CD14-positive monocyte (primary cell): ENCODE measurements around the gene VSTM2L. TPM values are rescaled to one million over a fixed set of nuclear protein-coding genes. Genes with fewer than 3 reads are reported as not detected.

Experiments used
- DNase-seq, 3 donors: peaks; one replicate each; pipeline ENCODE4 v3.0.0-alpha.2; 2011 to 2022
- H2AFZ ChIP-seq: 2 replicates; pipeline ENCODE4 v1.6.0; 2012; ENCODE audit warnings: mild to moderate bottlenecking, low read depth, low read length, inconsistent platforms; ENCODE audit not compliant: insufficient read depth, poor library complexity, severe bottlenecking
- H3K27ac ChIP-seq, 2 donors: 1 replicate in 1 of 2; 2 replicates in 1 of 2; pipeline ENCODE4 v1.5.1; 2012 to 2013; ENCODE audit warnings: low read length in 2 of 2, control low read depth in 1 of 2, inconsistent platforms in 1 of 2, low read depth in 1 of 2, mild to moderate bottlenecking in 1 of 2
- H3K27me3 ChIP-seq, 2 donors: one replicate each; pipeline versions ENCODE4 v1.6.0 to v1.6.1; 2011 to 2013; ENCODE audit warnings: low read length in 2 of 2; ENCODE audit not compliant: control insufficient read depth in 2 of 2, insufficient read depth in 2 of 2
- H3K36me3 ChIP-seq, 2 donors: replicated peaks in 1 of 2; 1 replicate in 1 of 2; 2 replicates in 1 of 2; pipeline versions ENCODE4 v1.5.1 to v1.6.1; 2012 to 2013; ENCODE audit warnings: low read length in 2 of 2, control low read depth in 1 of 2, inconsistent platforms in 1 of 2, mild to moderate bottlenecking in 1 of 2; ENCODE audit not compliant: insufficient read depth in 2 of 2, control insufficient read depth in 1 of 2
- H3K4me1 ChIP-seq, 2 donors: 1 replicate in 1 of 2; 2 replicates in 1 of 2; pipeline versions ENCODE4 v1.5.1 to v1.6.1; 2012 to 2013; ENCODE audit warnings: low read length in 2 of 2, control low read depth in 1 of 2, inconsistent platforms in 1 of 2, mild to moderate bottlenecking in 1 of 2, moderate library complexity in 1 of 2; ENCODE audit not compliant: insufficient read depth in 2 of 2, control insufficient read depth in 1 of 2
- H3K4me2 ChIP-seq: replicated peaks from 2 replicates; pipeline ENCODE3; 2012; ENCODE audit warnings: low read length, moderate library complexity, mild to moderate bottlenecking; ENCODE audit not compliant: poor library complexity, severe bottlenecking; ENCODE audit errors: extremely low read depth
- H3K4me3 ChIP-seq, 3 experiments: fragments of 200-600 bp in 1 of 3; sonication (generic) in 1 of 3; replicated peaks in 1 of 3; 1 replicate in 2 of 3; 2 replicates in 1 of 3; pipeline ENCODE4 v1.5.1; 2011 to 2013; ENCODE audit warnings: low read length in 3 of 3, mild to moderate bottlenecking in 3 of 3, control low read depth in 2 of 3, low read depth in 2 of 3, inconsistent platforms in 1 of 3, moderate library complexity in 1 of 3
- H3K79me2 ChIP-seq: 2 replicates; pipeline ENCODE4 v1.6.0; 2012; ENCODE audit warnings: mild to moderate bottlenecking, control low read depth, inconsistent platforms, low read length, moderate library complexity; ENCODE audit not compliant: insufficient read depth
- H3K9ac ChIP-seq: 2 replicates; pipeline ENCODE4 v1.6.0; 2017; ENCODE audit warnings: low read length, mild to moderate bottlenecking; ENCODE audit not compliant: insufficient read depth, poor library complexity, severe bottlenecking
- H3K9me3 ChIP-seq, 2 donors: replicated peaks in 1 of 2; 1 replicate in 1 of 2; 2 replicates in 1 of 2; pipeline versions ENCODE4 v1.5.1 to v1.6.1; 2012 to 2013; ENCODE audit warnings: low read length in 2 of 2, control low read depth in 1 of 2; ENCODE audit not compliant: control insufficient read depth in 1 of 2, insufficient read depth in 1 of 2
- H4K20me1 ChIP-seq: 2 replicates; pipeline ENCODE4 v1.6.0; 2012; ENCODE audit warnings: mild to moderate bottlenecking, low read length, control low read depth, moderate library complexity; ENCODE audit not compliant: insufficient read depth
- H3K27ac Mint-ChIP-seq, 7 donors: one replicate each; pipeline ENCODE4 v1.8.0; 2020; ENCODE audit warnings: mild to moderate bottlenecking in 7 of 7, mixed read lengths in 7 of 7, moderate library complexity in 6 of 7, inconsistent platforms in 2 of 7
- H3K27me3 Mint-ChIP-seq, 3 donors: one replicate each; pipeline ENCODE4 v1.8.0; 2021 to 2022; ENCODE audit warnings: low read depth in 3 of 3, mild to moderate bottlenecking in 3 of 3, mixed read lengths in 3 of 3, moderate library complexity in 3 of 3, inconsistent platforms in 1 of 3
- H3K36me3 Mint-ChIP-seq, 2 donors: one replicate each; pipeline ENCODE4 v1.8.0; 2020; ENCODE audit warnings: mixed read lengths in 2 of 2, inconsistent platforms in 1 of 2, mild to moderate bottlenecking in 1 of 2
- H3K4me1 Mint-ChIP-seq: one replicate; pipeline ENCODE4 v1.8.0; 2020; ENCODE audit warnings: mild to moderate bottlenecking, mixed read lengths
- H3K4me3 Mint-ChIP-seq, 2 donors: one replicate each; pipeline ENCODE4 v1.8.0; 2020; ENCODE audit warnings: mild to moderate bottlenecking in 2 of 2, mixed read lengths in 2 of 2, moderate library complexity in 1 of 2
- H3K9me3 Mint-ChIP-seq, 7 donors: one replicate each; pipeline ENCODE4 v1.8.0; 2020 to 2022; ENCODE audit warnings: mixed read lengths in 7 of 7, mild to moderate bottlenecking in 6 of 7, moderate library complexity in 6 of 7, inconsistent platforms in 2 of 7
- WGBS: methylation state at CpG from one replicate; pipeline ENCODE4 v1.1.5; 2013; ENCODE audit warnings: missing lambda C conversion rate; ENCODE audit not compliant: insufficient coverage; 5-methylcytosine and 5-hydroxymethylcytosine counted together
- intact Hi-C, 2 donors: fragments of 100-400 bp; cut with micrococcal nuclease; formaldehyde crosslinking; loops; one replicate each; pipeline versions ENCODE4 v1.15.0 to v1.15.1; 2023
- polyA plus RNA-seq, 3 donors: library from polyadenylated mRNA; depleted of rRNA in 1 of 3; unstranded in 2 of 3; stranded (reverse) in 1 of 3; fragments of 300-500 nt in 2 of 3; fragments of >200 nt in 1 of 3; fragmentation: Illumina TruSeq in 2 of 3; gene quantifications; 1 replicate in 2 of 3; 2 replicates in 1 of 3; pipeline ENCODE4 v1.2.3, GENCODE V29; 2012 to 2021
- TF ChIP-seq, protein P1 (sequence below): fragments of 200-600 bp; IDR thresholded peaks from one replicate; pipeline ENCODE4 v1.8.0; 2022; ENCODE audit warnings: antibody characterized with exemption, mild to moderate bottlenecking

Gene VSTM2L
- polyA plus RNA-seq, 3 donors, result not detected

DNA sequence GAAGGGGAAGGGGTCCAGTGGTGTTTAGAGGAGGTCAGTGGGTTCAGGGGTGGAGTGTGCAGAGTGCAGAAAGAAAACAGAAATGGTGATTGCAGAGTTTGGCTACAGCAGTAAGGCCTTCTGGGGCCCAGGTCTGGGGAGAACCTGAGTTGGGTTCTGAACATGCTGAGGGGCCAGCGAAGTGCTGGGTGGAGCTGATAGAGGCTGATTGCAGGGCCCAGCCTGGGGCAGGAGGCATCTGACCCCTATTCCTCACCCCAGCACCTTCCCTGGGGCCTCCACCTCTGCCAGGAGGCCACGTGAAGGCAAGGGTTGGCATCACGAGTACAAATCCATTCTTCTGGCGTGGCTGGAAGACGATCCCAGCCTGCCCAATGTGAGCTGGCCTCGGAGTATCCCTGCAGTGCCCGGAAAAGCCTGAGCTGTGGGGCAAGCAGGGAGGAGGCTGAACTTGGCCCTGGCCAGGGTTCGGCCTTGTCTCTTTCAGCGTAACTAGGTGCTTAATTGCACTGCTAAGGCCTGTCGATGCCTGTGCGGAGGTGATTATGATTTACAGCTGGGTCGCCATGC, 35.3 kb downstream of the VSTM2L start:
- Histone ChIP-seq H3K9ac (no peak overlapping the region), H3K4me1 (no peaks in the 10 kb centered on the region), H4K20me1 (no peaks in the 10 kb centered on the region), H3K9me3 (no peaks in the 10 kb centered on the region), H3K36me3 (no peaks in the 10 kb centered on the region), H3K4me2 (no peak overlapping the region), H3K79me2 (no peaks in the 10 kb centered on the region), H3K27ac (no peak overlapping the region), H2AFZ (no peak overlapping the region), H3K27me3 (no peaks in the 10 kb centered on the region), H3K4me3 (no peak overlapping the region)
- 96% methylated on average over 11 of the region's 12 CpGs for WGBS
- peaks cover 0 to 3% (median 0%) of the 10 kb centered on the region in 7 donors for H3K9me3 Mint-ChIP-seq
- H3K4me3 Mint-ChIP-seq, result no peak overlapping the region
- no peak overlapping the region for H3K27ac Mint-ChIP-seq
- TF ChIP-seq, protein P1, sequence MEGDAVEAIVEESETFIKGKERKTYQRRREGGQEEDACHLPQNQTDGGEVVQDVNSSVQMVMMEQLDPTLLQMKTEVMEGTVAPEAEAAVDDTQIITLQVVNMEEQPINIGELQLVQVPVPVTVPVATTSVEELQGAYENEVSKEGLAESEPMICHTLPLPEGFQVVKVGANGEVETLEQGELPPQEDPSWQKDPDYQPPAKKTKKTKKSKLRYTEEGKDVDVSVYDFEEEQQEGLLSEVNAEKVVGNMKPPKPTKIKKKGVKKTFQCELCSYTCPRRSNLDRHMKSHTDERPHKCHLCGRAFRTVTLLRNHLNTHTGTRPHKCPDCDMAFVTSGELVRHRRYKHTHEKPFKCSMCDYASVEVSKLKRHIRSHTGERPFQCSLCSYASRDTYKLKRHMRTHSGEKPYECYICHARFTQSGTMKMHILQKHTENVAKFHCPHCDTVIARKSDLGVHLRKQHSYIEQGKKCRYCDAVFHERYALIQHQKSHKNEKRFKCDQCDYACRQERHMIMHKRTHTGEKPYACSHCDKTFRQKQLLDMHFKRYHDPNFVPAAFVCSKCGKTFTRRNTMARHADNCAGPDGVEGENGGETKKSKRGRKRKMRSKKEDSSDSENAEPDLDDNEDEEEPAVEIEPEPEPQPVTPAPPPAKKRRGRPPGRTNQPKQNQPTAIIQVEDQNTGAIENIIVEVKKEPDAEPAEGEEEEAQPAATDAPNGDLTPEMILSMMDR, result no peak
- no peaks in the 10 kb centered on the region for H3K4me1 Mint-ChIP-seq
- intact Hi-C loops, result no loop called here
- H3K36me3 Mint-ChIP-seq, result no peaks in the 10 kb centered on the region
- peaks cover 0 to 6% (median 4%) of the 10 kb centered on the region in 3 donors for H3K27me3 Mint-ChIP-seq
- no peak for DNase-seq

DNA sequence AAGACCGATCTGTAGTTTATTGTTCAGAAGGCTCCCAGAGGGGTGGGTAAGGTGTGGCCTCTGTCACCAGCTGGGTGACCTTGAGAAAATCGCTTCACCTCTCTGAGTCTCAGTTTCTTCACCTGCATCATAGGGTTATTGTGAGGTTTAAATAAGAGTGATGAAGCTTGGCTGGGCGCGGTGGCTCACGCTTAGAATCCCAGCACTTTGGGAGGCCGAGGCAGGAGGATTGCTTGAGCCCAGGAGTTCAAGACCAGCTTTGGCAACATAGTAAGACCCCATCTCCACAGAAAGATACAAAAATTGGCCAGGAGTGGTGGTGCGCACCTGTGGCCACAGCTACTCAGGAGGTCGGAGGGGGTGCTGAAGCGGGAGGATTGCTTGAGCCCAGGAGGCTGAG, 36.0 kb downstream of the VSTM2L start:
- no peaks in the 10 kb centered on the region for H3K4me1 ChIP-seq
- Mint-ChIP-seq H3K4me3 (no peak overlapping the region), H3K4me1 (no peaks in the 10 kb centered on the region), H3K27me3 (peaks cover 0 to 6% (median 4%) of the 10 kb centered on the region in 3 donors), H3K27ac (peak overlapping the region in 1 of 7 donors; percentile 2), H3K36me3 (no peaks in the 10 kb centered on the region), H3K9me3 (peaks cover 0 to 3% (median 0%) of the 10 kb centered on the region in 7 donors)
- H3K9me3 ChIP-seq, result no peaks in the 10 kb centered on the region
- H3K4me3 ChIP-seq, result no peak overlapping the region
- H3K79me2 ChIP-seq, result no peaks in the 10 kb centered on the region
- no peaks in the 10 kb centered on the region for H3K36me3 ChIP-seq
- no peaks in the 10 kb centered on the region for H4K20me1 ChIP-seq
- no peak for DNase-seq
- no peak overlapping the region for H3K9ac ChIP-seq
- no peak overlapping the region for H2AFZ ChIP-seq
- no peak overlapping the region for H3K27ac ChIP-seq
- intact Hi-C loops, result no loop called here
- no peak overlapping the region for H3K4me2 ChIP-seq
- WGBS, result 100% methylated on average over 3 of the region's 9 CpGs
- no peaks in the 10 kb centered on the region for H3K27me3 ChIP-seq
- TF ChIP-seq, protein P1, result no peak
